HG03066 (cell line): ENCODE data around the gene MTX1.
"Not testable (repeated sequence)": the region's sequence is repeated elsewhere in the genome, so short reads cannot be mapped to it uniquely, and the experiment has no call there.

Source experiments
- ATAC-seq: cut with Tn5 transposase; IDR thresholded peaks from one replicate; pipeline ENCODE4 v1.9.1; 2021; ENCODE audit warnings: low read depth; ENCODE audit not compliant: unreplicated experiment

The MTX1 gene

DNA sequence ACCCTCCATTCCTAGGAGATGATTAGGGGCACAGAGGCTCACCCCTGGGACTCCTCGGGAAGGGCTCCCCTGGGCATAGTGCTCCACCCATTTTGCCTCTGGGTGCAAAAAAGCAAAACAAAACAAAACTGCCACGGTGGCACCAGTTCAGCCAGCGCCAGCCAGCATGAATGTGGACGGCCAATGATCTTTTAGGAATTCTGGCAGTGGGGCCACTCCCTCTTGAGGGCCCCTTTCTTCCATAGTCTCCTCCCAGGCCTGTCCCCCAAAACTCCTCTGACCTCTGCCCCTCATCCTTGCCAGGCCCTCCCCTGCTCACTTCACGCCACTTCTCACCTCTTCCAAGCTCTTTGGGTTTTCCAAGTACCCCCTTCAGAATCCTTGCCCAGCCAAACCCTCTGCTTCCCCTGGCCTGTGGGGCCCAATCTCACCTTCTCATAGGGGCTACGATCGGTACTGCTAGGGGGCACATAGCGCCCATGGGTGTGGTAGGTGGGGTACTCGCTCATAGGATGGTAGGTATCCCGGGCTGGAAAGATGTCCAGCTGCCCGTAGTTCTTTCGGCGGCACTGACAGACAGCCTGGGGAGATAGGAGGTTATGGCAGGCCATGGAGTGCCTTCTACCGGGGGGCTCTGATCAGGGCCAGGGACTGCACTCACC is 21.6 kb upstream of the MTX1 start:
- ATAC-seq = no peak

DNA sequence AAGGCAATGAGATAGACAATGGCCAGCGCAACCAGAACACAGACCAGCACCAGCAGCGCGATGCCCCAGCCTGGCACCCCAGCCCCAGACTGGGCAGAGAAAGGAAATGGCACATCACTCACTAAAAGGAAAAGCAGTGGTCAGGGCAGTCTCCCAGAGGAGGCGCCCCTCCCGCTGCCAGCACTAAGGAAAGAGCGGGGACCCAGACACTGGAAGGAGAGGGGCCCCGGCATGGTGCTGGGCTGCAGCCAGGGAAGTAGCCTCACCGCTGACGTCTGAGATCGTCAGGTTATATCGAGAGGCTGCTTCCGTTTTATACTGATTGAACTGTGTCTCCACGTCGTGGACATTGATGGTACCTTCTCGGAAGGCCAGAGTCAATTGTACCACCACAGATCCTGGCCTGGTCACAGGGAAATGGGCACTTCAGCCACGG is 21.0 kb upstream of the MTX1 start:
- no peak for ATAC-seq

DNA sequence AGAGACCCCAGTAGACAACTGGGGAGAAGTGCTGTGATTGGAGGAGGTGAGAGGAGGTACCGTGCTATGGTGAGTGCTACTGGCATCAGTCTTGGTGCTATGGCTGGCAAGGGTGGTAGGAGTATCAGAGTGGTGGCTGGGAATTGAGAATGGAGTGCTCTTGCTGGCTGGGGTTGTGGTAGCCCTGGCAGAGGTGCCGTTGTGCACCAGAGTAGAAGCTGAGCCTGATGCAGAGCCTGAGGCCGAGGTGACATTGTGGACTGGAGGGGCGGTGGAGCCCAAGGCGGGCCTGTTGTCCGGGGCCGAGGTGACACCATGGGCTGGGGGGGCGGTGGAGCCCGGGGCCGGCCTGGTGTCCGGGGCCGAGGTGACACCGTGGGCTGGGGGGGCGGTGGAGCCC is 20.2 kb upstream of the MTX1 start:
- no peak for ATAC-seq

DNA sequence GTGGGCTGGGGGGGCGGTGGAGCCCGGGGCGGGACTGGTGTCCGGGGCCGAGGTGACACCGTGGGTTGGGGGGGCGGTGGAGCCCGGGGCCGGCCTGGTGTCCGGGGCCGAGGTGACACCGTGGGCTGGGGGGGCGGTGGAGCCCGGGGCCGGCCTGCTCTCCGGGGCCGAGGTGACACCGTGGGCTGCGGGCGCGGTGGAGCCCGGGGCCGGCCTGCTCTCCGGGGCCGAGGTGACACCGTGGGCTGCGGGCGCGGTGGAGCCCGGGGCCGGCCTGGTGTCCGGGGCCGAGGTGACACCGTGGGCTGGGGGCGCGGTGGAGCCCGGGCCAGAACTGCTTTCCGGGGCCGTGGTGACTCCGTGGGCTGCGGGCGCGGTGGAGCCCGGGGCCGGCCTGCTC is 18.6 kb upstream of the MTX1 start:
- ATAC-seq = not testable (repeated sequence)

DNA sequence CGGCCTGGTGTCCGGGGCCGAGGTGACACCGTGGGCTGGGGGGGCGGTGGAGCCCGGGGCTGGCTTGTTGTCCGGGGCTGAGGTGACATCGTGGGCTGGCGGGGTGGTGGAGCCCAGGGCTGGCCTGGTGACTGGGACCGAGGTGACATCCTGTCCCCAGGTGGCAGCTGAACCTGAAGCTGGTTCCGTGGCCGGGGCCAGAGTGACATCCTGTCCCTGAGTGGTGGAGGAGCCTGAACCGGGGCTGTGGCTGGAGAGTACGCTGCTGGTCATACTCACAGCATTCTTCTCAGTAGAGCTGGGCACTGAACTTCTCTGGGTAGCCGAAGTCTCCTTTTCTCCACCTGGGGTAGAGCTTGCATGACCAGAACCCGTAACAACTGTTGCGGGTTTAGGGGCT is 16.6 kb upstream of the MTX1 start:
- ATAC-seq = no peak

DNA sequence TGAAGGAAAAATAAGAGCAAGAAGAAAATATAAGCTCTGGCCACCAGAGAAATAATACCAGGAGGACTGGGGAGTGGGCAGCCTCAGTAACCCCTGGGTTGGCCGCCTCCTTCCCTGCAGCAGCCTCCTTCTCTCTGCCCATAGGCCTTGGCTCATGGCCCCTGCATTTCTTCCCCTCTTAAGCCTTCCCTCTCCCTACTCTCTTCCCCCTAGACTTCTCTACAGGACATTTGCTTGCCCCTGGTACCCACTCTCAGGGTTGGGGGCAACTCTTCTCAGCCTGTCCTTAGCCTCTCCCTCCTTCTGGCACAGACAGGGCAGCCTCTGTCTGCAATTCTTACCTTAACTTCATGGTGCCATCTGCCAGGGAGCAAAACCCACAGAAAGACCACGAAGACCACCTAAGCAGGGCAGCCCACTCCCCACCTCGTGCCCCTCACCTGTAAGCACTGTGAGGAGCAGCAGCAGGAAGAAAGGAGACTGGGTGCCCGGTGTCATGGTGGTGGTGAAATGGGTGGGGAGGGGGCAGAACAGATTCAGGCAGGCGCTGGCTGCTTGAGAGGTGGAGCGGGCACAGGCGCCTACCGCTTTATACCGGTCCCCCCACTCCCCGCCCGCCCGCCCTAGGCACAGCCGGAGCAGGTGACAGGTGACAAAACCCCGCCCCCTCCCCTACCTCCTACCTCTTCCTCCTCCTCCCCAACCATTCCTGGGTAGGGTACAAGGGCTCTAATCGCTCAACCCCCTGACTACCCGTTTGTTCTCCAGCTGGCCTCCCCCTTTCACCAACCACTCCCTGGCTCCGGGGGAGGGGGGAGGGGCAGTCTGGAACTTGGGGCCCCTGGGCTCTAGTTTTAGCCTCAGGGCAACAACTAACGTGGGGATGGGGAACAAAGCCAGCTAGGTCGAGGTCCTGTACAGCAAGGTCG is 15.9 kb upstream of the MTX1 start:
- no peak for ATAC-seq

DNA sequence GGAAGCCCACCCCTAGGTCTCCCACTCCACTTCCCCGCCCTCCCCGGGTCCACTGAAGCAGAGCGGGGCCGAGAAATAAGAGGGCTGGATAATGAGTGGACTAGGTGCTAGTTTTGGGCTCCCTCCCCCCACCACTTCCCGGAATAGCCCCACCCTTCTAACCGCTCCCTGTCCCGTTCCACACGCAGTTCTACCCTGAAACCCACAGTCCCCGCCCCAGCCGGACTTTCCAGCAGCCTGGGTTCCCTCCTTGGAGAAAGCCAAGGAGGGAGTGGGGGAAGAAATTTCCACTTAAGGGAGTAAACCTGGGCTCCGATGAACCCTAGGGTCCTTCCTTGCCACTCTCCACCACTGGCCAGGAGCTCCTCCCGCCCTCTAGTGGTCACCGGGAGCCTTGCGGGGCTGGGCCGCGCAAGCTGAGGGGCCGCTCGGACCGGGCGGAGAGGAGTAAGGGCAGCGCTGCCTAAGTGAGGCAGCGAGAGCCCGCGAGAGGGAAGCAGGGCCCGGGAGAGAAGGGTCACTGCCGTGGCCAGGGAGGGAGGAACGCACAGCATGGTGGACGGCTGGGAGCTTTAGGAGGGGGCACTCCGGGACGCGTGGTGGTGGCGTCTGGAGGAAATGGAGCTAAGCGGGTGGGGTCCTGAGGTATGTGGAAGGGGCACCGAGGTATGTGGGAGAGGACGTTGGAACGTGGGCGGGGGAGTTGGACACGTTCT is 15.1 kb upstream of the MTX1 start:
- no peak for ATAC-seq

DNA sequence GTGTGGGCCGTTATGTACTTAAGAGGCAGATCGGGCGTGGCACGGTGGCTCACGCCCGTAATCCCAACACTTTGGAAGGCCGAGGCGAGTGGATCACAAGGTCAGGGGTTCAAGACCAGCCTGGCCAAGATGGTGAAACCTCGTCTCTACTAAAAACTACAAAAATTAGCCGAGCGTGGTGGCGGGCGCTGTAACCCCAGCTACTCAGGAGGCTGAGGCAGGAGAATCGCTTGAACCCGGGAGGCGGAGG is 14.6 kb upstream of the MTX1 start:
- ATAC-seq = not testable (repeated sequence)

DNA sequence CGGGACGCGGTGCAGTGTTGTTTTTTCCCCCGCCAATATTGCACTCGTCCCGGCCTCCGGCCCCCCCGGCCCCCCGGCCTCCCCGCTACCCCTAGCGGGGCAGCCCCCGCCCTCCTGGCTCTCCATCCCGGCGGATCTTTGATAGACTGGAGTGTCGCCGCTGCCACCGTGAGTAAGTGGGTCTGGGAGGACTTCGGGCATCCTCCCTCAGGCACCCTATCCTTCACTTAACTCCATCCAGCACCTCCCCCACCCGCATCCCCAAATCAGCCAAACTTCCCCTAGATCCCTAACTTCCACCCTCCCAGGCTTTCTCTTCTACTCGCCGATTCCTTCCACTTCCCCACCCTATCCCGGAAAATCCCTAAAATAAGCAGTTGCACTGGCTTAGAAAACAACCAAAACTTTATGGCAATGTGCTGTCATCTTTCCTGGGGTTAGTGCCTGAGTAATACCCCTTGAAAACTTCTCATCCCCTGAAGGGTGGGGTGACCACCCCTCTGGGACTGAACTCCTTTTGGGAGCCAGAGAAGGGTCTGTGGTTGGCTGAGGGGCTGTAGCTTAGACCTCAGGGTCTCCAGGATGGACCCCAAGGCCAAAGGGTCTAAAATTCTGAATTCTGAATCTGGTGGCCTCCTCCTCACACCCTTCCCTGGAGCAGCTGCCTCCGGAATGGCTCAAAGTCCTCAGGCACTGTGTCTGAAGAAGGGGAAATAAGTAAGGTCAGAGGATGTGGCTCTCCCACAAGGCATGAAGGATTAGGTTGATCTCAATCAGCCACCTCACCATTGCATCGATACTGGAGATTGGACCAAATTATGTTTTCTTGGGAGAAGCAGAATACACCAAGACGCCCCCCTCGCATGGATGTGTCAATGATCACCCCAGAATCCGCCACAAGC is 13.0 kb upstream of the MTX1 start:
- ATAC-seq = no peak

DNA sequence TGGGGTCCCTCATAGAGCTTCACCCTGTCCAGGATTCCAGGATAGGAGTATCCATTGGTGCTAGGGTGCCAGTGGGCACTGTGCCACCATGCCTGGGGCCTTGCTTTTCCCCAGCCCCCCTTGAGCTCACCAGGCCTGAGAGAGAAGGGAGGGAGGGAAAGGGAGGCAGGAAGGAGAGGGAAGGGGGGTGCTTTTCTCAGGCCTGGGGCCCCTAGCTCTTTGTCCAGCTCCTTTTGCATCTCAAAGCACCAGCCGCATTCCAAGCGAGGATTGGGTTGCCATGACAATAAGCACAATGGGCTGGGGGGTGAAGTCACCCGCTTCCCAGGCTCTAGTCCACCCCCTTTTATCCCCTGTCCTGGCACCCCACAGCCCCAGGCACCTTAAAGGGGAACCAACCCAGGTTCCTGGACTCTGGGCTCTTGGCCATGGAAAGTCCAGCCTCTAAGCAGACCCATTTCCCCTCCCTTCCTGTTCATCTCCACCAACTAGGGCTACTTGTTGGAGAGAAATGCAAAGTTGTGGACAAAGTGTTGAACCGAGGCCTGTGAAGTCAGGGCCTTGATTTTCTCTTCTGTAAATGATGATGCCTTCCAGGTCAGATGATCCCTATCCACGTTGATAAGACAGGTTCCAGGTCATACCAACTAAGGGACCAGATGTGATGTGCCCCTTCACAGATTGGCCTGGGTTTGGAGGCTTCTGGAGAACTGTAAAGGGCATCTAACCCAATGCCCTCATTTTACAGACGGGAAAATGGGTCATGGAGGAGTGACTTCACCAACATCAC is 12.2 kb upstream of the MTX1 start:
- no peak for ATAC-seq

DNA sequence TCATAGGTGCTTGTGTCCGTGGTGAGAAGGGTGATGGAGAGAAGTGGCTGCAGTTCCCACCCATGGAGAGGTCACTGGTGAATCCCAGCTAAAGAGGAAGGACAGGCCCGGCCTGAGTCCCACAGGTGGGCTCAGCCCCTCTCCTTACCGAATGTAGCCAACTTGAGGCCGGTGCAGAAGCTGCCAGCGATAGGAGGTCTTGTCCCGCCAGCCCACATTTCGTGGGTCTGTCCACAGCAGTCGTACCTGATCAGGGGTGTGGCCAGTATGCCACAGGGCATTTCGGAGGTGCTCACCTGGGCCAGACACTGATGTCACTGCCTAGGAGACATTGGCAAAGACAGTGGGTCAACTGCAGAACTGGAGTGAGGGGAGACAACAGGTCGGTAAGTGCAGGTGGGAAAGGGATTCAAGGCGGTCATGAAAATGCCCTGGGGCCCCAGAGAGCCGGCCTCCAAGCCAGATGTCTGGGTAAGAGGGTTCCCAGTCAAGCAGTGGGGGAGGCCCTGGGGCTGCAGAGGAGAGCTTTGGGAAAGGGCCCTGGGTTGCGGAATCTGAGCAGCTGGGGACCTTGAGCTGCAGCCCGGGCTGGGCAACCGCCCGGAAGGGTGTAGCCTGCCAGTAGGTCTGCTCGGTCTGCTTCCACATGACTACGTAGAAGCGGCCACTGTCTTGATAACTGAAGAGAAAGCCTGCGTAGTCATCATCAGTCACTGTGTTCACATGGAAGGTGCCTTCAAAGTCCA is 11.4 kb upstream of the MTX1 start:
- ATAC-seq = no peak

DNA sequence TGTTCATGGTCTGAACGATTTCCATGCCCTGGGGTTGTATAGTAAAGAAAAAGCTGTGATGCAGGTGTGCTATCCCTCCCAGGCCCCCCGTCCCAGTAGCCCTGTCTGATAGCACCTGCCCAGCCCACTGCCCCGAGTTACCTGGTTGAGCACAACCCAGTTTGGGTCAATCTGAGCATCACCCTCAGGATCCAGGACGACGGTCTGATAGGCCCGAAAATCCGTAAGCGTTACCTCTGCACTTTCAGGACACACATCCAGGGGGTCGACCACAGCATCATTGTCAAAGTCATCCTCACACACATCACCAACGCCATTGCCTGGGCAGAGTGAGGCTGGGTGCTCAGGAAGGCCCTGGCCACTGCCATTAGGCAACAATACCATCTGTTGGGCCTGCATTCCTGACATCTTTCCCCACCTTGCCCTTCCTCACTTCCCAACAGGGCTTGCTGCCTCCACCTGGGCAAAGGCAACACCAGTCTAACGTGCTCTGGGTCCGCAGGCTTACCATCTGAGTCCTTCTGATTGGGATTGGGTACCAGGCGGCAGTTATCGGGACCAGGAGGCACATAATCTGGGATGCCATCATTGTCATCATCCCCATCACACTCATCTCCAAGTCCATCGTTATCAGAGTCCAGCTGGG is 10.5 kb upstream of the MTX1 start:
- ATAC-seq = no peak

DNA sequence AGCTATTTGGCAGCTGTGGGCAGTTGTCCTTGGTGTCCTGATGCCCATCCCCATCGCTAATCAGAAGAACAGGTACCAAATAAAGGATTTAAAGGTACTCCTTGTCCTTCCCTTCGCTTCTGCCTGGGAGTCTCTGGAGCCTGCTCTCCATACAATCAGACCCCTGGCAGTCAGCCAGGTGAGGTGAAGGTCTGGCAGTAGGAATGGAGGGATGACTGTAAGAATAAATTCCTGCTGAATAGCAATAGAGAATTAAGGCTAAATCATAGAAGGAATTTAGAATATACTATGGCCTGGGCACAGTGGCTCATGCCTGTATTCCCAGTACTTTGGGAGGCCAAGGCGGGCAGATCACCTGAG is 10.0 kb upstream of the MTX1 start:
- ATAC-seq = no peak

DNA sequence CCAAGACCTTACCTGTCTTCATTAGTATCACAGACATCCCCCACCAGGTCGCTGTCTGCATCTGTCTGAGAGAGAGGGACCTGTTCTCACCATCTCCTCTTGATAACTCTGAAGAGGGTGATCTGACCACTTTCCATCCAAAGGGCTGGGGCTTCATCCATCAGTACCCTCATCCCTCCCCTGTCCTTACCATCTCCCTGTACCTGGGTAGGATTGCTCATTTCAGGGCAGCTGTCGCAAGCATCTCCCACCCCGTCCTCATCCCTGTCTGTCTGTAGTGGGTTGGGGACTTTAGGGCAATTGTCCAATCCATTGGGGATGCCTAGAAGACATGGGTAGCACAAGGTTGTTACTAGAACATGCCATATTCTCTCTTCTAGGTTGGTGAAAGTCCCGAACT is 8.7 kb upstream of the MTX1 start:
- no peak for ATAC-seq

DNA sequence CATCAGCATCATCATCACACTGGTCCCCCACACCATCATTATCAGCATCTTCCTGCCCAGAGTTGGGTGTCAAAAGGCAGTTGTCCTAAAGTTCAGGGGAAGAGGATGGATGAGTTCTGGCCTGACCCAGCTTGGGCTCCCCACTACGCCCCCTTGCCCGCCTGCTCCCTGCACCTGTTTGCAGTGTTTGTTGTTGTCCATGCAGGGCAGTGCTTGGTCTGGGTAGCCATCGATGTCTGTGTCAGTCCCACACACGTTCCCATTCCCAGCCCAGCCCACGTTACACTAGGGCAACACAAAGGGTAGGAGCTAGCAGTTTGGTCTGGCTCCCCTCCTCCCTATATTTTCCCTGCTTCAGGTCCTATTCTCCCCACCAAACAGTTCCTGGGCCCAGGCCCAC is 7.6 kb upstream of the MTX1 start:
- no peak for ATAC-seq

DNA sequence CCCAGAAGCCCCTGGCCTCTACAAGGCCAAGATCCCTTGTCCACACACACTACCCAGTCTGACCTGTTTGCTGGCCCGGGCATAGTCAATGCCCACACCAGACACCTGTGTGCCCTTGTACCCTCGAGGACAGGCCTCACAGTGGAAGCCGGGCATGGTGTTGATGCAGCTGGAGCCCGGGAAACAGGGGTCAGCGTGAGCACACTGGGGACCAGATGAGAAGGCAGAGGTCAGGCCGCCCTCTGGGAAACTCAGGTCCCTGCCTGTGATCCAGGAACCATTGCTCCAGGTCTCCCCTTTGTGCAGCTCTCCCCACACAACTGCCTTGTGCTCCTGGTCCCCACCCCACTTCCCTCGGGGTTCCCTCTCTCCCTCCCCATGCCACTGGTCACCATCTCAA is 6.3 kb upstream of the MTX1 start:
- no peak for ATAC-seq

DNA sequence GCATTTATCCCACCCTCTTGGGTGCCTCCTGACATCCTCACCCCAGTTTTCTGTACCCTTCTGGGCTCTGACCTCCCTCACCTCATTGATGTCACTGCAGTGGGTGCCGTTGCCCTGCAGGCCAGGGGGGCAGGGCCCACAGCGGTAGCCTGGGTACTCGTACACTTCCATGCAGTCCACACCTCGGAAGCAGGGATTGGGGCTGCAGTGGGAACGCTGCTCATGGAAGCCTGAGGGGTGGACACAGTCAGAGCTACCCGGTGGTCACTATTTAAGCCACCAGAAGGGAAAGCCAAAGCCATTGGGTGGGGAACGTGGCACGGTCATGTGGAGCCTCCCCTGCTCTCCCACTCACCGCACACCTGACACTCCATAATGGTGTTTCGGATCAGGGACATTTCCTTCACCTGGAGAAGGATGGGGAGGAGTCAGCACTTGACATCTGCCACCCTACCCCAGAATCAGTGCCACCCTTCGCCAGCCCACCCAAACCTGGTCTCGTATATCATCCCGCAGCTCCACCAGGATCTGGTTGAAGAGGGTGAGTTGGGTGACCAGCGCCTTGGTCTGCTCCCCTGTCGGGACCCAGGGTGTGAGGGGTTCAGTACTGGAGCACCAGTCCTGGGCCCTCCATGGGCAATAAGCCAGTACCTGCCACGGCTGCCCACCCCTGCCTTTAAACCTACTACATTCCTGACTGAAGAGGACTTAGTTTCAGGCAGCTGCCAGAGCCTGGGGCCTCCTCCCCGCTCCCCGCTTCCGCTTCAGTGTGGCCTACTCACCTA is 5.6 kb upstream of the MTX1 start:
- no peak for ATAC-seq

DNA sequence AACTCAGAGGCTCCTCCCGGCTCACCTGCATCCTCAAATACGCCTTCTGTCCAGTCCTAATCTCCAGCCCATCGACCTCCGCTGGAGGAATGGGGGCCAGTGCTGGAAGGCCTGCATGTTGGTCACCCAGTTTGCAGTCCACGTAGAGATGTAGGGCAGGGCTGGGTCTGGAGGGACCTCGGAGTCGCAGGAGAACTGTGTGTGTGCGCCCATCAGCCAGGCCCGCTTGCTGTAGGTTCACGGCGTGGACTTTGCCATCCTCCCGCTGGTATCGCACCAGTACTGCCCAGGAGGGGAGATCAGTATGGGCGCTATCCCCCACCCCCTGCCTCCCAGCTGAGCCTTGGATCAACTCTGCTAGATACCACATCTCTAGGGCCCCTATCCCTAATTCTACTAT is 3.5 kb upstream of the MTX1 start:
- ATAC-seq = no peak
